Neural cell (in vitro differentiated cells): ENCODE results near the gene MAP1LC3A. TPM values are rescaled to one million over a fixed set of nuclear protein-coding genes. Genes with fewer than 3 reads are reported as not detected.

Experiments used
- H2AFZ ChIP-seq: fragments of 200-600, 300-800 bp; sonication (generic), shearing (Covaris generic); 2 replicates; pipeline ENCODE4 v1.6.0; 2014; ENCODE audit warnings: low read depth, mild to moderate bottlenecking, antibody characterized with exemption, low read length, moderate library complexity
- H3F3A ChIP-seq: fragments of 200-600 bp; shearing (Covaris generic); 2 replicates; pipeline ENCODE4 v1.6.1; 2016; ENCODE audit warnings: mild to moderate bottlenecking, moderate library complexity, mixed read lengths, antibody characterized with exemption, low read length; ENCODE audit not compliant: insufficient read depth, poor library complexity, severe bottlenecking
- H3K27ac ChIP-seq: fragments of 200-600, 300-800 bp; sonication (generic), shearing (Covaris generic); 2 replicates; pipeline ENCODE4 v1.5.1; 2014; ENCODE audit warnings: mild to moderate bottlenecking, low read length, moderate library complexity
- H3K27me3 ChIP-seq: fragments of 300-800, 200-600 bp; sonication (generic), shearing (Covaris generic); 2 replicates; pipeline ENCODE4 v1.6.0; 2014; ENCODE audit warnings: mild to moderate bottlenecking, low read depth, low read length, moderate library complexity; ENCODE audit not compliant: insufficient read depth
- H3K36me3 ChIP-seq: fragments of 300-800, 200-600 bp; sonication (generic), shearing (Covaris generic); 2 replicates; pipeline ENCODE4 v1.5.1; 2014; ENCODE audit warnings: mild to moderate bottlenecking, antibody characterized with exemption, low read length, moderate library complexity; ENCODE audit not compliant: insufficient read depth
- H3K4me2 ChIP-seq: fragments of 300-800, 200-600 bp; sonication (generic), shearing (Covaris generic); 2 replicates; pipeline ENCODE4 v1.6.0; 2014; ENCODE audit warnings: mild to moderate bottlenecking, low read length
- H3K4me3 ChIP-seq: fragments of 300-800, 200-600 bp; sonication (generic), shearing (Covaris generic); 2 replicates; pipeline ENCODE4 v1.5.1; 2014; ENCODE audit warnings: mild to moderate bottlenecking, low read length, moderate library complexity
- H3K79me2 ChIP-seq: fragments of 200-600 bp; shearing (Covaris generic); replicated peaks from 2 replicates; pipeline ENCODE4 v1.6.0; 2014; ENCODE audit warnings: mild to moderate bottlenecking, low read length, moderate library complexity; ENCODE audit not compliant: insufficient read depth
- H3K9ac ChIP-seq: fragments of 300-800, 200-600 bp; sonication (generic), shearing (Covaris generic); 2 replicates; pipeline ENCODE4 v1.6.1; 2016; ENCODE audit warnings: mild to moderate bottlenecking, low read length, mixed read lengths
- H3K9me2 ChIP-seq: fragments of 200-600 bp; shearing (Covaris generic); 2 replicates; pipeline ENCODE4 v1.6.1; 2016; ENCODE audit warnings: mild to moderate bottlenecking, low read length, mixed read lengths; ENCODE audit not compliant: insufficient read depth
- H3K9me3 ChIP-seq: fragments of 200-600, 300-800 bp; sonication (generic), shearing (Covaris generic); 2 replicates; pipeline ENCODE4 v1.6.1; 2016; ENCODE audit warnings: mild to moderate bottlenecking, mixed run types, low read length, moderate library complexity, mixed read lengths
- H4K20me1 ChIP-seq: fragments of 200-600 bp; shearing (Covaris generic); 2 replicates; pipeline ENCODE4 v1.6.1; 2016; ENCODE audit warnings: mild to moderate bottlenecking, mixed run types; ENCODE audit not compliant: insufficient read depth
- CTCF ChIP-seq: fragments of 450-650 bp; IDR thresholded peaks from 2 replicates; pipeline ENCODE4 v1.5.1; 2014; ENCODE audit warnings: antibody characterized with exemption, mild to moderate bottlenecking, moderate library complexity; ENCODE audit not compliant: poor library complexity, severe bottlenecking
- EP300 ChIP-seq: fragments of 450-650 bp; conservative IDR thresholded peaks from 2 replicates; pipeline ENCODE4 v1.6.1; 2014; ENCODE audit warnings: antibody characterized with exemption, mild to moderate bottlenecking, moderate library complexity; ENCODE audit not compliant: poor library complexity, severe bottlenecking
- EZH2 ChIP-seq: fragments of 200-600, 300-800 bp; shearing (Covaris generic), sonication (generic); IDR thresholded peaks from 2 replicates; pipeline ENCODE4 v1.6.1; 2014; ENCODE audit warnings: antibody characterized with exemption, low read length, borderline replicate concordance, mild to moderate bottlenecking; ENCODE audit not compliant: insufficient read depth, poor library complexity, severe bottlenecking
- MXI1 ChIP-seq: fragments of 450-650 bp; conservative IDR thresholded peaks from 2 replicates; pipeline ENCODE4 v1.6.1; 2014; ENCODE audit warnings: antibody characterized with exemption, mild to moderate bottlenecking; ENCODE audit not compliant: poor library complexity, severe bottlenecking
- POLR2AphosphoS5 ChIP-seq: IDR thresholded peaks from 2 replicates; pipeline ENCODE4 v1.6.1; 2012
- RAD21 ChIP-seq: fragments of 450-650 bp; conservative IDR thresholded peaks from 2 replicates; pipeline ENCODE4 v1.6.1; 2014; ENCODE audit warnings: antibody characterized with exemption, mild to moderate bottlenecking, moderate library complexity
- REST ChIP-seq: IDR thresholded peaks from 2 replicates; pipeline ENCODE4 v1.6.1; 2012; ENCODE audit warnings: borderline replicate concordance
- SMC3 ChIP-seq: fragments of 450-650 bp; conservative IDR thresholded peaks from 2 replicates; pipeline ENCODE4 v1.6.1; 2014; ENCODE audit warnings: antibody characterized with exemption, mild to moderate bottlenecking, moderate library complexity; ENCODE audit not compliant: poor library complexity
- TAF1 ChIP-seq: IDR thresholded peaks from 2 replicates; pipeline ENCODE4 v1.6.1; 2012; ENCODE audit warnings: low read depth
- polyA plus RNA-seq: library from polyadenylated mRNA; depleted of rRNA; stranded (reverse); fragments of >200 nt; gene quantifications from 2 replicates; pipeline ENCODE4 v1.2.3, GENCODE V29; 2014

The MAP1LC3A gene
- polyA plus RNA-seq, 1 donor from 2014 or later, result 56.2 TPM

DNA sequence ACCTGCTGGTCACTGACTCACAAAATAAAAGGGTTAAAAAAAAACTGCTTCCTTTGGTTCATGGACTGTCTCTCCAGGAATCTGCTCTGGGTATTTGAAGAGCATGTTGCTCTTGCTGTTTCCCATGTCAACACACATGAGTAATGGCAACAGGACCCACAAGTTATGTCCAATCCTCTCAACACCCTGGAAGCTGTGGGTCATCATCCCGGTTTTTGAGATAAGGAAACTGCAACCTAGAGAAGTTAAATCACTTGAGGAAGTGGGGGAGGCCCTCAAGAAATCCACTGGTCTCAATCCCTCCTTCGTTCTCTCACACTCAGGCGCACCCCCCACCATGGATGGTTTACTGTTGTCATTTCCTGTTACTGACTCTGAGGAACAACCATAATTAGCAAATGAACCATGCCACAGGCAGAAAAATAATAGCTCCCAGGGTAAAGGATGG, 12.4 kb downstream of the MAP1LC3A start:
- Histone ChIP-seq H3K4me2 (no peak overlapping the region), H4K20me1 (no peaks in the 10 kb centered on the region), H3K9me2 (no peaks in the 10 kb centered on the region), H3K4me3 (no peak overlapping the region), H2AFZ (no peak overlapping the region), H3F3A (no peaks in the 10 kb centered on the region), H3K27me3 (no peaks in the 10 kb centered on the region), H3K27ac (no peak overlapping the region), H3K79me2 (no peaks in the 10 kb centered on the region), H3K36me3 (no peaks in the 10 kb centered on the region), H3K9ac (no peak overlapping the region), H3K9me3 (no peaks in the 10 kb centered on the region)
- TF ChIP-seq SMC3 (no peak), REST (no peak), TAF1 (no peak), EP300 (no peak), POLR2AphosphoS5 (no peak), MXI1 (no peak), RAD21 (no peak), CTCF (no peak), EZH2 (no peak)

- no peaks in the 10 kb centered on the region for H3K9me3 ChIP-seq
- no peak overlapping the region for H3K4me3 ChIP-seq
- H3K9me2 ChIP-seq, result no peaks in the 10 kb centered on the region
- no peaks in the 10 kb centered on the region for H3K27me3 ChIP-seq
- no peaks in the 10 kb centered on the region for H3K36me3 ChIP-seq
- no peaks in the 10 kb centered on the region for H3F3A ChIP-seq
- no peak overlapping the region for H3K27ac ChIP-seq
- H2AFZ ChIP-seq, result no peak overlapping the region
- H3K4me2 ChIP-seq, result no peak overlapping the region
- no peaks in the 10 kb centered on the region for H3K79me2 ChIP-seq
- no peak for TF ChIP-seq TAF1
- TF ChIP-seq SMC3, result no peak
- no peak for TF ChIP-seq POLR2AphosphoS5
- TF ChIP-seq EP300, result no peak
- no peak for TF ChIP-seq RAD21
- no peak for TF ChIP-seq EZH2
- no peak for TF ChIP-seq REST
- no peak for TF ChIP-seq MXI1
- TF ChIP-seq CTCF, result no peak
- H3K9ac ChIP-seq, result no peak overlapping the region
- no peaks in the 10 kb centered on the region for H4K20me1 ChIP-seq
Observed at GRCh38 chr20:34571753-34572152, 13.2 kb downstream of the MAP1LC3A start.
